KMS-11 (cell line): ENCODE data around the gene ALPK3.

Source experiments
- H2AFZ ChIP-seq: fragments of 200-600 bp; sonication (generic); 2 replicates; pipeline ENCODE4 v1.6.1; 2016; ENCODE audit warnings: antibody characterized with exemption, mixed run types, low read depth
- H3K27ac ChIP-seq: fragments of 200-600 bp; sonication (generic); 2 replicates; pipeline ENCODE4 v1.6.1; 2016; ENCODE audit warnings: mild to moderate bottlenecking, mixed run types
- H3K27me3 ChIP-seq: fragments of 200-600 bp; sonication (generic); 2 replicates; pipeline ENCODE4 v1.6.1; 2017; ENCODE audit warnings: mild to moderate bottlenecking, low read depth, mixed run types, moderate library complexity; ENCODE audit not compliant: insufficient read depth
- H3K36me3 ChIP-seq: fragments of 200-600 bp; sonication (generic); 2 replicates; pipeline ENCODE4 v1.6.1; 2017; ENCODE audit warnings: mild to moderate bottlenecking, mixed run types; ENCODE audit not compliant: insufficient read depth
- H3K4me1 ChIP-seq: fragments of 200-600 bp; sonication (generic); 2 replicates; pipeline ENCODE4 v1.6.1; 2016; ENCODE audit warnings: mild to moderate bottlenecking, low read depth, mixed run types; ENCODE audit not compliant: poor library complexity, severe bottlenecking
- H3K4me2 ChIP-seq: fragments of 200-600 bp; sonication (generic); 2 replicates; pipeline ENCODE4 v1.7.0; 2016; ENCODE audit warnings: mild to moderate bottlenecking, mixed run types
- H3K4me3 ChIP-seq: fragments of 200-600 bp; sonication (generic); IDR thresholded peaks from 2 replicates; pipeline ENCODE4 v1.6.1; 2017; ENCODE audit warnings: low read depth, low read length, mixed read lengths; ENCODE audit not compliant: insufficient read depth
- H3K79me2 ChIP-seq: fragments of 200-600 bp; sonication (generic); 2 replicates; pipeline ENCODE4 v1.6.1; 2016; ENCODE audit warnings: low read depth, mixed run types; ENCODE audit not compliant: insufficient read depth
- H3K9ac ChIP-seq: fragments of 200-600 bp; sonication (generic); 2 replicates; pipeline ENCODE4 v1.6.1; 2016; ENCODE audit warnings: mild to moderate bottlenecking, mixed run types
- H4K20me1 ChIP-seq: fragments of 200-600 bp; sonication (generic); 2 replicates; pipeline ENCODE4 v1.6.1; 2016; ENCODE audit warnings: mild to moderate bottlenecking, mixed run types; ENCODE audit not compliant: insufficient read depth
- TF ChIP-seq, protein P1 (sequence below): fragments of 200-600 bp; sonication (generic); conservative IDR thresholded peaks from 2 replicates; pipeline ENCODE4 v1.6.1; 2017; ENCODE audit warnings: low read depth, mild to moderate bottlenecking, antibody characterized with exemption, low read length, moderate library complexity, mixed read lengths

Gene ALPK3

GRCh38 chr15:84889313-84889990, 72.3 kb downstream of the ALPK3 start:
- Histone ChIP-seq H3K9ac (no peak overlapping the region), H3K36me3 (no peaks in the 10 kb centered on the region), H3K27ac (no peak overlapping the region), H3K79me2 (no peaks in the 10 kb centered on the region), H4K20me1 (no peaks in the 10 kb centered on the region), H3K4me1 (no peaks in the 10 kb centered on the region), H3K4me2 (no peak overlapping the region), H2AFZ (no peak overlapping the region), H3K27me3 (no peaks in the 10 kb centered on the region), H3K4me3 (no peak overlapping the region)
- TF ChIP-seq, protein P1, sequence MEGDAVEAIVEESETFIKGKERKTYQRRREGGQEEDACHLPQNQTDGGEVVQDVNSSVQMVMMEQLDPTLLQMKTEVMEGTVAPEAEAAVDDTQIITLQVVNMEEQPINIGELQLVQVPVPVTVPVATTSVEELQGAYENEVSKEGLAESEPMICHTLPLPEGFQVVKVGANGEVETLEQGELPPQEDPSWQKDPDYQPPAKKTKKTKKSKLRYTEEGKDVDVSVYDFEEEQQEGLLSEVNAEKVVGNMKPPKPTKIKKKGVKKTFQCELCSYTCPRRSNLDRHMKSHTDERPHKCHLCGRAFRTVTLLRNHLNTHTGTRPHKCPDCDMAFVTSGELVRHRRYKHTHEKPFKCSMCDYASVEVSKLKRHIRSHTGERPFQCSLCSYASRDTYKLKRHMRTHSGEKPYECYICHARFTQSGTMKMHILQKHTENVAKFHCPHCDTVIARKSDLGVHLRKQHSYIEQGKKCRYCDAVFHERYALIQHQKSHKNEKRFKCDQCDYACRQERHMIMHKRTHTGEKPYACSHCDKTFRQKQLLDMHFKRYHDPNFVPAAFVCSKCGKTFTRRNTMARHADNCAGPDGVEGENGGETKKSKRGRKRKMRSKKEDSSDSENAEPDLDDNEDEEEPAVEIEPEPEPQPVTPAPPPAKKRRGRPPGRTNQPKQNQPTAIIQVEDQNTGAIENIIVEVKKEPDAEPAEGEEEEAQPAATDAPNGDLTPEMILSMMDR, result no peak

GRCh38 chr15:84889991-84890669, 73.0 kb downstream of the ALPK3 start:
- TF ChIP-seq, protein P1, result no peak
- no peaks in the 10 kb centered on the region for H3K36me3 ChIP-seq
- no peak overlapping the region for H3K4me3 ChIP-seq
- no peaks in the 10 kb centered on the region for H3K79me2 ChIP-seq
- H3K27me3 ChIP-seq, result no peaks in the 10 kb centered on the region
- H4K20me1 ChIP-seq, result no peaks in the 10 kb centered on the region
- no peak overlapping the region for H2AFZ ChIP-seq
- no peak overlapping the region for H3K27ac ChIP-seq
- no peak overlapping the region for H3K9ac ChIP-seq
- H3K4me2 ChIP-seq, result no peak overlapping the region
- H3K4me1 ChIP-seq, result no peaks in the 10 kb centered on the region

GRCh38 chr15:84890670-84891162, 73.6 kb downstream of the ALPK3 start:
- no peaks in the 10 kb centered on the region for H4K20me1 ChIP-seq
- H3K27ac ChIP-seq, result no peak overlapping the region
- H3K9ac ChIP-seq, result no peak overlapping the region
- H3K27me3 ChIP-seq, result no peaks in the 10 kb centered on the region
- no peak overlapping the region for H3K4me3 ChIP-seq
- TF ChIP-seq, protein P1, result no peak
- no peak overlapping the region for H2AFZ ChIP-seq
- no peaks in the 10 kb centered on the region for H3K36me3 ChIP-seq
- no peaks in the 10 kb centered on the region for H3K79me2 ChIP-seq
- H3K4me1 ChIP-seq, result no peaks in the 10 kb centered on the region
- no peak overlapping the region for H3K4me2 ChIP-seq

DNA sequence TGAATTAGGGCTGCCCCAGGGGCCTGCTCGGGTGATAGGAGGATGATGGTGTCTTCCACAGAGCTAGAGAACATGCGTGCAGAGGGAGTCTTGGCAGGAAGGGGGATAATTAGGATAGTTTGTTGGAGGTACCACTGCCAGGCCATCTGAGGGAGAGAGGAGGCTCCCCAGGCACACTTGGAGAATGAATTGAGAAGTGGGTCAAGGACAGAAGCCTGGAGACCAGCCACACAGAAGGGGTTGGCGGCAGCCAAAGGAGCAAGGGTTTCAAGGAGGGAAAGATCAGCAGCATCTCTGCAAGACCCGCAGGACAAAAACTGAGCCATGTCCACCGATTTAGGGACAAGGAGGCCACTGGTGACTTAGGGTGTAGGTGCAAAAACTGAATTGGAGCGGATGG, 74.2 kb downstream of the ALPK3 start:
- Histone ChIP-seq H3K27ac (no peak overlapping the region), H3K4me1 (no peaks in the 10 kb centered on the region), H3K4me3 (no peak overlapping the region), H2AFZ (no peak overlapping the region), H4K20me1 (no peaks in the 10 kb centered on the region), H3K27me3 (no peaks in the 10 kb centered on the region), H3K9ac (no peak overlapping the region), H3K36me3 (no peaks in the 10 kb centered on the region), H3K79me2 (no peaks in the 10 kb centered on the region), H3K4me2 (no peak overlapping the region)
- TF ChIP-seq, protein P1, result no peak
